ENCODE measurements around the gene TESK1. TPM values are rescaled to one million over a fixed set of nuclear protein-coding genes. Genes with fewer than 3 reads are reported as not detected.
"Not testable (repeated sequence)": the region's sequence is repeated elsewhere in the genome, so short reads cannot be mapped to it uniquely, and the experiment has no call there.

Gene TESK1
- polyA plus RNA-seq, 1 donor from 2014 or later, result 10.3 TPM

GRCh38 chr9:35599763-35600604, 5.1 kb upstream of the TESK1 start:
- H3K27ac Mint-ChIP-seq, result peak overlapping the region in 1 of 3 donors; percentile 36

DNA sequence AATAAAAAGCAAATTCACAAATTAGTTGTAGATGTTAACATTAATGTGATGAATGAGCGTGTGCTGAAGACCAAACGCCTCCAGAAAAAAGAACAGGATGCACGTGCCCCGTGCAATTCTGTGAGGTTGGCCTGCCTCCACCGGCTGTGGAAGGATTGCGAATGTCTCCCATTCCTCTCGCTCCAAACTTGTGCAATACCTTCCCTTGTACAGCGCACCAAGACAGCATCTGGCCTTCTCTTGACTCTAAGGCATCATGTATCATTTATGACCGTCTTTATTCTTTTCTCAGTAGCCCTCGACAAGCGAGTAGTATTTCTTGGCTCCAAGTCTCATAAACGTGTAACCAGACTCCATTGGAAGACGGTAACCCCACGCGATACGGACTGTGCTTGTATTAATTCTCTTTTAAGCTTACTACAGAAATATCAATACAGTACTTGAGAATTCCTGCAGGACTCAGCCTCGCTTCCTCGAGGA, 1.5 kb upstream of the TESK1 start:
- Mint-ChIP-seq H3K4me3 (peak overlapping the region; percentile 91 to 98 (median 97)), H3K9me3 (no peaks in the 10 kb centered on the region), H3K4me1 (peaks cover 15 to 22% (median 20%) of the 10 kb centered on the region in 3 donors), H3K36me3 (no peaks in the 10 kb centered on the region), H3K27me3 (no peaks in the 10 kb centered on the region), H3K27ac (peak overlapping the region; percentile 94 to 99 (median 95))

More at GRCh38 chr9:35599763-35600604, 5.1 kb upstream of the TESK1 start:
- H3K9me3 Mint-ChIP-seq, result peaks cover 0 to 5% (median 0%) of the 10 kb centered on the region in 3 donors
- no peaks in the 10 kb centered on the region for H3K27me3 Mint-ChIP-seq
- peaks cover 11 to 14% (median 12%) of the 10 kb centered on the region in 3 donors for H3K4me1 Mint-ChIP-seq
- H3K4me3 Mint-ChIP-seq, result no peak overlapping the region
- H3K36me3 Mint-ChIP-seq, result peaks cover 3% of the 10 kb centered on the region

DNA sequence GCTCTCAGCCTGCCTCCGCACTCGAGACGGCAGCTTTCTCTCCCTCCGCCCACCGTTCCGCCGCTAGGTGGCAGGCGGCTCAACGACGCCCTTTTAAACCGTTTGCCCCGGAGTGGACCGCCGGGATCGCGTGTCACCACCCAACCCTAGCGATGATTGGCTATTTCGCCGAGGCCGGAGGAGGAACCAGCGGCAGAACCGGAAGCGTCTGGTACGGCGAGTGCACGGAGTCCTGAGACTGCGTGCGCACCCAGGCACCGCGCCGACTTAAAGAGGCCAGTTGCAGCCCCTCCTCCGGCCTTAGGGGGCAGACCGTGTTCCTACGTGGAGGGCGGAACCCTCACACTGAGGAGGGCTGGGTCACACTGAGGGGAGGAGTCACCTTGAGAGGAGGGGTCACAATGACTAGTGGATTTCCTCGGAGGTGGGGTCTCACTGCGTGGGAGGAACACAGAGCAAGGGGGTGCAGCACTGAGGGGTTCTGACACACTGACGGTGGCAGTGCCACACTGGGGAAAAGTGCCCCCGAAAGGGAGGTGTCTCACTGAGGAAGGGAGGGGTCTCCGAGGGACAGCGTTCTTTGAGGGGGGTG, 980 bp upstream of the TESK1 start:
- Mint-ChIP-seq H3K4me1 (peaks cover 15 to 22% (median 20%) of the 10 kb centered on the region in 3 donors), H3K27ac (peak overlapping the region; percentile 94 to 99 (median 95)), H3K4me3 (peak overlapping the region; percentile 91 to 98 (median 97)), H3K9me3 (no peaks in the 10 kb centered on the region), H3K36me3 (no peaks in the 10 kb centered on the region), H3K27me3 (no peaks in the 10 kb centered on the region)

DNA sequence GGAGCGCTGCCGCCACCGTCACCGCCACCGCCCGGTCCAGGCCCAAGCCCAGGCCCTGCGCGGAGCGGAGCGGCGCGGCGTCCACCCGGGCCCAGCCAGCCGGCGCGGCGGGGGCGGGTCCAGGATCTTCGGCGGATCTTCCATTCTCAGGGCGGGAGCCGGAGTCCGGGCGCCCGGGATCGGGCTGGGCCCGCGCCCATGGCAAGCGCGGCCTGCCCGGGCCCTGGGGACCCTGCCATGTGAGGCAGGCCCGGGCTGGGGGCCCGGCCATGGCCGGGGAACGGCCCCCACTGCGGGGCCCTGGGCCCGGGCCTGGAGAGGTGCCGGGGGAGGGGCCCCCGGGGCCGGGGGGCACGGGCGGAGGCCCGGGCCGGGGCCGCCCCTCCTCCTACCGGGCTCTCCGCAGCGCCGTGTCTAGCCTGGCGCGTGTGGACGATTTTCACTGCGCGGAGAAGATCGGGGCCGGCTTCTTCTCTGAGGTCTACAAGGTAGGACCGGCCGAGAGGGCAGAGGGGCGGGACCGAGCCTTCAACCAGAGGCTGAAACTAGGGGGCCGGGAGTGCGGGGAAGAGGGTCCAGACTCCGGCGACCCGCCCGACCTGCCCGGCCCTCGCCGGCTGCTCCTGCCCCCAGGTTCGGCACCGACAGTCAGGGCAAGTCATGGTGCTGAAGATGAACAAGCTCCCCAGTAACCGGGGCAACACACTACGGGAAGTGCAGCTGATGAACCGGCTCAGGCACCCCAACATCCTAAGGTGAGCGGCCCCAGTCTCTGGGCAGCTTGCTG, 482 bp downstream of the TESK1 start:
- Mint-ChIP-seq H3K4me1 (peaks cover 15 to 22% (median 20%) of the 10 kb centered on the region in 3 donors), H3K9me3 (no peaks in the 10 kb centered on the region), H3K27ac (peak overlapping the region; percentile 73 to 86 (median 74)), H3K27me3 (no peaks in the 10 kb centered on the region), H3K36me3 (no peaks in the 10 kb centered on the region), H3K4me3 (peak overlapping the region; percentile 81 to 91 (median 85))

DNA sequence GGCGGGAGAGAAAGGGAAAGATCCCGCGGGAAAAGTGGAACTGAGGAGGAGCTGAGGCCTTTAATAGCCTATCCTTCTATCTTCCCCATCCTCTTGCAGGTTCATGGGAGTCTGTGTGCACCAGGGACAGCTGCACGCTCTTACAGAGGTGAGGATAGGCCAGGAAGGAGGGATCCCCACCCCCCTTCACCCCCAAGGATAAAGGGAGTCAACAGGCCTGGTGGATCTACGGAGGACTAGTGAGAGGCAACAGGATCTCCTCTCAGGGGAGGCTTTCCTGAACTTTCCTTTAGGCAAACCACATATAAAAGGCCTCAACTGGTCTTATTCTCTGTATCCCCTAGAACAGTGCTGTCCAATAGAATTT, 1.1 kb downstream of the TESK1 start:
- Mint-ChIP-seq H3K36me3 (no peaks in the 10 kb centered on the region), H3K9me3 (no peaks in the 10 kb centered on the region), H3K27ac (peak overlapping the region; percentile 73 to 86 (median 74)), H3K4me1 (peaks cover 16 to 22% (median 20%) of the 10 kb centered on the region in 3 donors), H3K4me3 (peak overlapping the region; percentile 81 to 91 (median 85)), H3K27me3 (no peaks in the 10 kb centered on the region)

GRCh38 chr9:35606726-35607125, 1.7 kb downstream of the TESK1 start:
- no peaks in the 10 kb centered on the region for H3K36me3 Mint-ChIP-seq
- H3K4me1 Mint-ChIP-seq, result peaks cover 22 to 26% (median 25%) of the 10 kb centered on the region in 3 donors
- H3K27me3 Mint-ChIP-seq, result no peaks in the 10 kb centered on the region
- peak overlapping the region in 2 of 3 donors; percentile 3 to 8 for H3K27ac Mint-ChIP-seq
- H3K9me3 Mint-ChIP-seq, result no peaks in the 10 kb centered on the region
- H3K4me3 Mint-ChIP-seq, result peak overlapping the region in 2 of 4 donors; percentile 0 to 76

- Mint-ChIP-seq H3K27ac (no peak overlapping the region), H3K4me3 (no peak overlapping the region), H3K36me3 (no peaks in the 10 kb centered on the region), H3K9me3 (no peaks in the 10 kb centered on the region), H3K27me3 (no peaks in the 10 kb centered on the region), H3K4me1 (peaks cover 22 to 26% (median 24%) of the 10 kb centered on the region in 3 donors)
These were observed 3.2 kb downstream of the TESK1 start for GRCh38 chr9:35608221-35608620.

GRCh38 chr9:35609001-35609819, 4.1 kb downstream of the TESK1 start:
- Mint-ChIP-seq H3K4me1 (peaks cover 16 to 19% (median 18%) of the 10 kb centered on the region in 3 donors), H3K36me3 (no peaks in the 10 kb centered on the region), H3K27ac (no peak overlapping the region)

DNA sequence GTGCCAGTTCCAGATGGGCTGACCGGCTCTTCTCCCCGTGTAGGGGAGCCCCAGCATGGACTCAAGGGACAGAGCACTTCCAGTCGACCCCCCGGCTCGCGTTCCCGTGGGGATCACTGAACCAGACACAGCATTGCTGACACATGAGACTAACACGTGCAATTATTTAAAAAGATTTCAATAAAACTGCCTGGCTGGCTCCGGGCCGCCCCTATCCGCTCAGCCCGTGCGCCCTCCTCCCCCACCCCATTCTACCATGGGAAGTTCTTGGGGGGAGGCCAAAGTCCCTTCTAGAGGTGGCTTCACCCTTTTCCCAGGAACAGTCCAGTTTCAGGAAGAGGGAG, 4.7 kb downstream of the TESK1 start:
- H3K4me3 Mint-ChIP-seq, result peak overlapping the region in 1 of 4 donors; percentile 44
- H3K4me1 Mint-ChIP-seq, result peaks cover 16 to 18% (median 17%) of the 10 kb centered on the region in 3 donors
- peak overlapping the region in 1 of 3 donors; percentile 67 for H3K27ac Mint-ChIP-seq
- no peaks in the 10 kb centered on the region for H3K36me3 Mint-ChIP-seq
- H3K27me3 Mint-ChIP-seq, result no peaks in the 10 kb centered on the region
- no peaks in the 10 kb centered on the region for H3K9me3 Mint-ChIP-seq

More at GRCh38 chr9:35609001-35609819, 4.1 kb downstream of the TESK1 start:
- peak overlapping the region in 1 of 4 donors; percentile 44 for H3K4me3 Mint-ChIP-seq
- H3K27me3 Mint-ChIP-seq, result no peaks in the 10 kb centered on the region
- H3K9me3 Mint-ChIP-seq, result no peaks in the 10 kb centered on the region

- Mint-ChIP-seq H3K27ac (peak overlapping the region in 2 of 3 donors; percentile 17 to 79), H3K36me3 (peaks cover under 1% of the 10 kb centered on the region), H3K4me1 (peaks cover 14 to 22% (median 18%) of the 10 kb centered on the region in 3 donors), H3K27me3 (peaks cover 2% of the 10 kb centered on the region), H3K9me3 (no peaks in the 10 kb centered on the region), H3K4me3 (peak overlapping the region in 2 of 4 donors; percentile 31 to 70)
These were observed 6.3 kb downstream of the TESK1 start for GRCh38 chr9:35611230-35611797.

- H3K4me3 Mint-ChIP-seq, result peak overlapping the region in 1 of 4 donors; percentile 70
- not testable (repeated sequence) for H3K27me3 Mint-ChIP-seq, H3K9me3 Mint-ChIP-seq, H3K36me3 Mint-ChIP-seq
- H3K27ac Mint-ChIP-seq, result peak overlapping the region in 2 of 3 donors; percentile 67 to 79
- peaks cover 12 to 20% (median 20%) of the 10 kb centered on the region in 3 donors for H3K4me1 Mint-ChIP-seq
These were observed 7.0 kb downstream of the TESK1 start for GRCh38 chr9:35612066-35612465.

GRCh38 chr9:35612843-35613242, 7.8 kb downstream of the TESK1 start:
- peaks cover 3% of the 10 kb centered on the region for H3K27me3 Mint-ChIP-seq
- H3K27ac Mint-ChIP-seq, result peak overlapping the region in 1 of 3 donors; percentile 67
- peaks cover 2% of the 10 kb centered on the region for H3K36me3 Mint-ChIP-seq
- peaks cover 17 to 23% (median 20%) of the 10 kb centered on the region in 3 donors for H3K4me1 Mint-ChIP-seq
- no peaks in the 10 kb centered on the region for H3K9me3 Mint-ChIP-seq
- H3K4me3 Mint-ChIP-seq, result peak overlapping the region in 1 of 4 donors; percentile 28

GRCh38 chr9:35615981-35616680, 11.1 kb downstream of the TESK1 start:
- Mint-ChIP-seq H3K4me3 (peak overlapping the region; percentile 72 to 97 (median 86)), H3K4me1 (peaks cover 37 to 51% (median 42%) of the 10 kb centered on the region in 3 donors), H3K27ac (peak overlapping the region; percentile 47 to 98 (median 96)), H3K36me3 (peaks cover 2% of the 10 kb centered on the region), H3K27me3 (peaks cover 3% of the 10 kb centered on the region), H3K9me3 (no peaks in the 10 kb centered on the region)

All from IgD-negative memory B cell (primary cell).